GM19238 (cell line): ENCODE results near the gene KREMEN2.
A peak's percentile ranks its signal among the peaks of the same experiment; 100 is the strongest.

ENCODE experiments used
- DNase-seq: peaks from one replicate; pipeline ENCODE4 v3.0.0; 2011; ENCODE audit warnings: low spot score; ENCODE audit not compliant: insufficient read length

Gene KREMEN2

DNA sequence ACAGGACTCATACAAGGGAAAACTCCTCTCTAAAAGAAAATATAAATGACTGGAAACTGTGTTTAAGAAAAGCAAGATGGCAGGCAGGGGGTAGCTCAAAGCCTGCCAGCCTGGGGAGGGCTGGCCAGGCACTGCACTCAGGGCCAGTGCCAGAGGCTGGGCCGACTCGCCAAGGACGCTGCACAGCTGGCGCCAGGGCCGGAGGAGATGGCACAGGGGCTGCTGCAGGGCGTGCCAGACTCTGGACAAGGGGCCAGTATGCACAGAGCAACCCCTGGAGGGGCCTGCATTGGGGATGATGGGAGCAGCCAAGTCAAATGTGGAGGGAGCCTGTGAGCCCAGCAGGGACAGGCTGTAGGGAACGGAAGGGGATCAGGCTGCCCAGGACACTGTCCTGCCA, 12.1 kb downstream of the KREMEN2 start:
- DNase-seq, result no peak

DNA sequence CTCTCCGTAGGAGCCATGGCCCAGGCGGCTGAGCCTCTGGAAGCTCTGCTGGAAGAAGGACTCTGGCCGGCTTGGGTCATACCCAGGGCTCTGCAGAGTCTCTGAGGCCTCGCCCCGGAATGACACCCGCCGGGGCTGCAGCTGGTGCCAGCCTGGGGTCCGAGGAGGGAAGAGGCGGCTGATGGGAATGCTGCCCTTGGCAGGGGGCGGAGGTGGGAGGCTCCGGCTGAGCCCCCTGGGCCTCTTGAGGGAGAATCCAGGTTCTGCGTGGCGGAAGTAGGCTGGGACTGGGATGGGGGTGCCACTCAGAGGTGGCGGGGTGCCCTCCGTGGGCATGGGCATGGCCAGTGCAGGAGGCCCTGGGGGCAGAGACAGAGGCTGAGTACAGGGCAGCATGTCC, 12.6 kb downstream of the KREMEN2 start:
- no peak for DNase-seq

DNA sequence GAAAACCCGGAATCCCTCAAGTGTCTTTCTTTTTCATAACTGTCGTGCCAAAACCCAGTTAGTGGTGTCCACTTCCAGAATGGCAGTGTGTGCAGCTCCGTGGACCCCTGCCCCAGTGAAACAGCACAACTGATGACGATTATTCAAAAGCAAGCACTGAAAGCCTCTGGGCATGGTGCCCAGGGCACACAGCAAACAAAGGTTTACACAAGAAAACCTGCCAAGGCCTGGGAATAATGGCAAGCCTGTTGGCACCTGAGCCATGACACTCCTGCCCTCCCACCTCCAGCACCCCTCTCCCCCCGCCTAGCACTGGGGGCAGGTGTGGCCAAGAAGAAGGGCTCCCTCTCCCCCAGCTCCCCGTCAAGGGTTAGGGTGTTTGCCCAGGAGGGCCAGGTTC, 13.4 kb downstream of the KREMEN2 start:
- DNase-seq, result no peak

DNA sequence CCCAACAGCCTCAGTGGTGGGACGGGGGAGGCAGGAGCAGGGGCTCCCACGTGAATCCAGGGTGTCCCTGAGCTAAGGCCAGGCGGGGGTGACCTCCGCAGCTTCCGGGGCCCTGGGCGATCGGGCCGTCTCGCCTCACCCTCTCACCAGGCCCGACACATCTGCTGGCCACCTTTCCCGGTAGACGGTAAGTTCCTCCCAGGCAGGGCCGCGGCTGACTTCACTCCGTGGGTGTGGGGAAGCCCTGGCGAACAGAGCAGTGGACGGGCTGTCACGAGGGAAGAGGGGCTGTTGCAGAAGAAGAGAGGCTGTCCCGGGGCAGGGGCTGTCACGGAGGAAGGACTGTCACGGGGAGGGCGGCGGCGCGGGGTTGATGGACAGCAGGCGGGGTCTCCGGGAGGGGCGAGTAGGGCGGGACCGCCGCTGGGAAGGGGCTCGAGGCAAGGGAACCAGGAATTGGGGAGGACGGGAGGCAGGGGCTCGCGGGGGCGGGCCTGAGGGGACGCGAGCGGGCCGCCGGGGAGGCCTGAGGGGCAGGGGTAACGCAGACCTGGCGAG, 15.7 kb downstream of the KREMEN2 start:
- no peak for DNase-seq

DNA sequence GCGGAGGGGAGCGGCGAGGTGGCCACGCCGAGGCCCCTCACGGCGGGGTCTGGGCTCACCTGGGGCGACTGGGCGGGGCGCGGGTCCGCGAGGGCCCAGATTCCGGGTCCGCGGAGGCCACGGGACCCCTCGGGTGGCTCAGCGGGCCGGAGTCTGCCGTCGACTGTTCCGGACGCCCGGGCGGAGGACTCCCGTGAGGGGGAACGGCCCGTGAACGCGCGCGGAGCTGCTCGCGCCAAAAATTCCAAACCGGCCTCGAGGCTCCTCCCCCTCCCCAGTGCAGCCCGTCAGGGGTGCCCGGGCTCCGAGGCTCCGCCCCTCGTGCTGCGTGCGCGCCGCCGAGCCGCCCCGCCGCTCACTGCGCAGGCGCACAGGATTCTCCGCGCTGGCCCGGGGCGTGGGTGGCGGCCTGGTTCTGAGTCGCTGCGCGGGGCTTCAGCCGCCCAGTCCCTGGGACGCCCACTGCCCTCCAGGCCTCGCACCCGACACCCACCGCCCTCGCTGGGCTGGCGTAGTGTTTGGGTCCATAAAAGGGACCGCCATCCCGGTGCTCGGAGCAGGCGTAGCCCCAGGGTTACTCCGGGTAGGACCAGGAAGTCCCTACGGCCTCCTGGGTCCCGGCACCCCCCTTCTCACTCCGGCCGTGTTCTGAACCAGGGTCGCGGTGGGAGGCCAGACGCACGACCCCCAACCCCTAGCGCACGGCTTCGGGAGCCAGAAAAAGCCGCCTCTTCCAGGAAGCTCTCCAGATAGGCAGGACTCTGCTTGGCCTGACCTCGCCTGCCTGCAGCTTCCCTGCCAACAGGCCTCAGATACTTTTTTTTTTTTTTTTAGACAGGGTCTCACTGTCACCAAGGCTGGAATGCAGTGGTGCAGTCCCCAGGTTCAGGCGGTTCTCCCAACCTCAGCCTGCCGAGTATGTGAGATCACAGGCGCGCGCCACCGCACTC, 16.4 kb downstream of the KREMEN2 start, which contains the start of gene PKMYT1:
Gene PKMYT1 (minus strand): TSS at position 220 of the 950 bp plus-strand sequence. CDS start 789 bp downstream, outside the sequence.
- DNase-seq, result peak; percentile 100

DNA sequence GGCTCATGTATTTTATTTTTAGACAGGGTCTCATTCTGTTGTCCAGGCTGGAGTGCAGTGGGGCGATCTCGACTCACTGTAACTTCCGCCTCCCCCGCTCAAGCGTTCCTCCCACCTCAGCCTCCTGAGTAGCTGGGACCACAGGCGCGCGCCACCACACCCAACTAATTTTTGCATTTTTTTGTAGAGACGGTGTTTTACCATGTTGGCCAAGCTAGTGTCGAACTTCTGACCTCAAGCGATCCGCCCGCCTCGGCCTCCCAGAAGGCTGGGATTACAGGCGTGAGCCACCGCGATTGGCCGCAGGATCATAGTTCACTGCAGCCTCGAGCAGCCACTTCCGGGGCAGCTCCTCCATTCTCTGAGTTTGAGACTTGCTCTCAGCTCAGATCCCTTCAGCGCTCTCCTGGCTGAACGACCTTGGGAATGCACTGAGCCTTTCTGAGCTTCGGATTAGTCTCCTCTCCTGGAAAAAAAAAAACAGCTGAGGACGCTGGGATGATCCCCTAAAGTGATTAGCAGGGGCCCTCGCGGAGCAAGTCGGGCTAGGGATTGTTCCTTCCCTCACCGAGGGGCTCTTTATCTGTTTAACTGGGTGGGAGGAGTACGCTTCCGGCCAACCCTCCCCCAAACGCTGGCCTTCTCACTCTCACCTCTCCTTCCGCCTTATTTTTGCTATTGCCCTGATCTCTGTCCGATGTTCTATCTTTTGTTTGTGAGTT, 17.3 kb downstream of the KREMEN2 start:
- DNase-seq, result no peak

DNA sequence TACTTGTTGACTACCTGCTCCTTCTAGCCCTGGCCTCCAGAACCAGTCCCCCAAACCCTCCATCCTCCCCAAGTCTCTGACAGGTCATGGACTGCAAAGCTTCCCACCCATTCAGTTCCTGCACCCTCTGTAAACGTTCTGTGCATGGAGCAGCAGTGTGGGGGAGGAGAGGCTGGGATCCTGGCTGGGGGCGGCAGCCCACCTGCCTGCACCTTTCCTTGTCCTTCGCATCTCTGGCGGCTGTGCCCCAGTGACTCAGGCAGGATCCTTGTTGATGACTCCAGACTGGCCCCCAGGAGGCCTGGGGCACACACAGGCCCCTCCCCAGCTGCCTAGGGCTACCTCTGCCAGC, 17.8 kb downstream of the KREMEN2 start:
- no peak for DNase-seq

DNA sequence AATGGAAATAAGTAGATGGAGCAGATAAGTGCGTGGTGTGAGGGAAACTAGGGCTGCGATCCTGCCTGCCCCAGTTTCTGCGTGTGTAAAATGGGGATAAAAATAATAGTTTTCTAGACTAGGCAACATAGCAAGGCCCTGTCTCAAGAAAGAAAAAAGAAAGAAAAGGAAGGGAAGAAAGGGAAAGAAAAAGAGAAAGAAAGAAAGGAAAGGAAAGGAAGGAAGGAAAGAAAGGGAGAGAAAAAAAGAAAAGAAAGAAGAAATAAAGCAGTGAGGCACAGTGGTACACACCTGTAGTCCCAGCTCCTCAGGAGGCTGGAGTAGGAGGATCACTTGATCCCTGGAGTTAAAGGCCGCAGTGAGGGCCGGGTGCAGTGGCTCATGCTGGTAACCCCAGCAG, 18.3 kb downstream of the KREMEN2 start:
- no peak for DNase-seq

DNA sequence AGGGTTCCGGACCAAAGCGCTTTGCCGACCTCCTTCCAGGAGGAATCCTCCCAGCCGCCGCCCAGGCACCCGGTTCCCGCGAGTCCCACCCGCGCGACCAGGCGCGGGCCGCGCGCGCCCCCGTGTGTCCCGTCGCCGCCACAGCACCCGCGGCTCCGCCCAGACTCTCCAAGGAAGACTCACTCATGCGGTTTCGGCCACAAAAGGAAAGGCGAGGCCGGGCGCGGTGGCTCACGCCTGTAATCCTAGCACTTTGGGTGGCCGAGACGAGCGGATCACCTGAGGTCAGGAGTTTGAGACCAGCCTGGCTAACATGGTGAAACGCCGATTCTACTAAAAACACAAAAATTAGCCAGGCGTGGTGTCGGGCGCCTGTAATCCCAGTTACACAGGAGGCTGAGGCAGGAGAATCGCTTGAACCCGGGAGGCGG, 19.6 kb downstream of the KREMEN2 start:
- DNase-seq, result peak; percentile 90

DNA sequence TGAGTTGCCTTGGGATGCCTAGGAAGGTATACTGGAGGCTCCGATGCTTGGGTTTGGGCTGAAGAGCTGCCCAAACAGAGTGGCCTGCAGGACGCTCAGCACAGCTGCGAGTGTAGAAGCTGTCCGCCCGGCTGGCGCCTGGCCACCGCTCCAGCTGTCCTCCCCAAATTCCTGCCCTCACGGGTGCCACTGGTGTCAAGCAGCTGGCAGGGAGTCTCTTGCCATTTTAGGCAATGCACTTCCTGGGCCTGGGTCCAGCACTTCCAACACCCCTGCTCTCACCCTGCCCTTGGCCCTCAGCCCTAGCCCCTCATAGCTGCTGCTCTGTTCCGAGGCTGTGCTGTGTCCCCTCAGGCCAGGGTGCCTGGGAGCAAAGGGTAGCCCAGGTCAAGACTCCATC, 21.4 kb downstream of the KREMEN2 start:
- DNase-seq, result no peak

DNA sequence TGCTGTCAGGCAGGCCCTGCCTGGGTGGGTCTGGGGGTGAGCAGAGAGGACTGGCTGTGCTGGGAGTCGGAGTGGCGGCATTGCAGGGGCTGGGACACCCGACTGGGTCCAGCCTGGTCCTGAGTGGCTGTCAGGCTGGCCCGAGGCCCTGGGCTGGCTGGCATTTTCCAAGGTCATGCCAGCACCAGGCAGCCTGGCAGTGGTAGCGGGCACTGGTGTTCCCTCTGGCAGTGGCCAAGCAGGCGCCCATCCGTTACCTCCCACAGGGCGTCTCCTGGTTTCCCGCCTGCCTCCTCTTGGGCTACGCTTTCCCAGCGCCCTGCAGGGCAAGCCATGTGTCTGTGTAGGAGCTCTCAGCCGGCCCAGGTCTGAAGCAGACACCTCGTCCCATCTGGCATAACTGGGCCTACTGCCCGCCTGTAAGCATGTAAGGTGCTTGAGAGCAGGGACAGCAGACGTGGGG, 21.8 kb downstream of the KREMEN2 start:
- DNase-seq, result no peak

DNA sequence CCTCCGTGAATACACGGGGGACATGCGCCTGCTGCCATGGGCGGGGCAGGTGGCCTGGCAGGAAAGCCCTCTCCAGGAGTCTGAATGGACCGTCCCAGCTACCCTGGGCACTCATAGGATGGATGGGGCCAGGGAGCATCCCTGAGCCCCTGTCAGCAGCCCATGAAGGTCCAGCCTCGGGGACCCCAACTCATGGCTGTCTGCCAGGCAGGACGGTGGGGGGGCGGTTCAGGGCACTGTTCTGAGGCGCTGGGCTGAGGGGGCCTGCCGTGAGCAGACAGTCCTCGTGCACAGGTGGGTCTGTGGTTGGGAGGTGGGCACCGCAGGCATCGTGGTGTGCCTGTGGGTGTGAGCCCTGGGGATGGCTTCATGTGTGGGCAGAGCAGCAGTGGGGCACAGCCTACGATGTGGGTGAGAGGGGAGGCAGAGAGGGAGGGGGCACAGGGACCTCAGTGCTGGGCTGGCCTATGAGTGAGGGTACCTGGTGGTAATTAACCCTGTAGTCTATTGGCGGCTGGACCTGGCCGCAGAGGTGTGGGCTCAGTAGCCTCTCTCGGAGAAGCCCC, 22.6 kb downstream of the KREMEN2 start:
- DNase-seq, result no peak

DNA sequence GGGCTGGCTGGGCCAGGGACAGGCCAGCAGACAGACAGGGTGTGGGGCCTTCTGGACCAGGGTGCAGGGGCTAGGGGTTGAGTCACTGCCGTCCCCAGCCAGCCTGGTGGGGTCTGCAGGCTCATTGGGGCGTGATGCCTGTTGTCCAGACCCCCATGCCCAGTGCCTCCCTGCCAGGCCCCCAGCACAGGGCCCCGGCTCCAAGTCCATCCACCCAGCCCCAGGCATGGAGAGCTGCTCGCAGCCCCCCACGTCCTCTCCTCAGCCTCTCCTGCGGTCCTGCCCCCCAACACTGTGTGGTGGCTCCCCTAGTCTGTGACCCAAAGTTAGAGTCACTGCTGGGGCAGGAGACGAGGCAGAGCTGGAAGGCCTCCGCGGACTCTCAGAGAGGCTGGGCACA, 23.2 kb downstream of the KREMEN2 start:
- no peak for DNase-seq

DNA sequence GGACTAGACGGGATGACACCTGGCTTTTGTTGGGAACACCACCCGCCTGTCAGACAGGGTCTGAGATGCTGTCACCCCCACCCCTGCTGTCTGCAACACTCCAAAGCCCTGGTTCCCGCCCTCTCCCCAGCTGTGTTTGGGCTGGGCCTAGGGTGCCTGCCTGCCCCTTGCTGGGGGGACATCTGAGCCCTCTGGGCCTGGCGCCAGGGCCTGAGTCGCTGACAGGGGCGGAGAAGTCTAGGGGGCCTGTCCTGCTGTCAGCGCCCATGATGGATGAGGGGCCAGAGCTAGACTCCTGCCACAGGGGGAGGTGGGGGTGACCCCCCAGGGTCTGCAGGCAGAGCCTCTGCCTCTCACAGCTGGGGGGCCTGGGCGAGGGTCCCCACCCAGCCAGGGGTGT, 23.8 kb downstream of the KREMEN2 start:
- no peak for DNase-seq

DNA sequence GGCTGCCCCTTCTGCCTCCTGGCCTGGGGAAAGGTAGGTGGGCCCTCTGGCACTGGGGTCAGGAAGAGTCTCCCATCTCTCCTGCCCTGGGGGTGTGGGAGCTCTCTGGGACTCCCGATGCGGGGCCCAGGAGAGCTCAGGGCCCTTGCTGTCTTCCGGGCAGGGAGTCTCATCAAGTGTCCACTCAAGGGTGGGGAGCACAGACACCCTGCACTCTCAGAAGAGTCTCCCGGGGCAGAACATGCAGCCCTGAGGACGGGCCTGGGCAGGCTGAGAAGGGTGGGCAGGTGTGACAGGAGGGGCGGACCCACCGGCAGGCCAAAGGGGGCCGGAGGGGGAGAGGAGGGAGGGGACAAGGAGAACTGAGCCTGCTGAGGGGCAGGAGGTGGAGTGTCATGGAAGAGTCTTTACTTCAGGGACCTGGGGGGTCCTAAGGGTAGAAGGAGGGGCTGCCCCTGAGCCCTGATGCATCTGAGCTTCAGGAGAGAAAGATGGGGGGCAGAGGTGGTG, 24.6 kb downstream of the KREMEN2 start:
- no peak for DNase-seq

DNA sequence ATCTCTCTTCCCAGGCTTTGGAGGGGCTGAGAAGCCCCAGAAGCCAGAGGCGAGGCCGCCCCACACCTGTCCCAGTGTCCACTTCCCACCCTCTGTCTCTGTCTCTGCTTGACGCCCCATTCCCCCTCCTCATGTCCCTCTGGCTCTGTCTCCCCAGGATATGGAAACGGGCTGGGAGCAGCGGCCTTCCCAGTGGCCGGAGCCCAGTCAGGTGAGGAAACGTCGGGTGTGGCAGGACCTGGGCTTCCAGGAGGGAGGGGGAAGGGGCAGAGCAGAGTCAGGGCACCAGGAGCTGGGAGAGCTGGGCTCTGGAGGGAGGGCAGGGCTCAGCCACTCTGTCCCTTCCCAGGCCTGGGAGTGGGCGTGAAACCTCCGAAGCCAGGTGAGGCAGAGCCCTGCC, 26.8 kb downstream of the KREMEN2 start:
- DNase-seq, result no peak

DNA sequence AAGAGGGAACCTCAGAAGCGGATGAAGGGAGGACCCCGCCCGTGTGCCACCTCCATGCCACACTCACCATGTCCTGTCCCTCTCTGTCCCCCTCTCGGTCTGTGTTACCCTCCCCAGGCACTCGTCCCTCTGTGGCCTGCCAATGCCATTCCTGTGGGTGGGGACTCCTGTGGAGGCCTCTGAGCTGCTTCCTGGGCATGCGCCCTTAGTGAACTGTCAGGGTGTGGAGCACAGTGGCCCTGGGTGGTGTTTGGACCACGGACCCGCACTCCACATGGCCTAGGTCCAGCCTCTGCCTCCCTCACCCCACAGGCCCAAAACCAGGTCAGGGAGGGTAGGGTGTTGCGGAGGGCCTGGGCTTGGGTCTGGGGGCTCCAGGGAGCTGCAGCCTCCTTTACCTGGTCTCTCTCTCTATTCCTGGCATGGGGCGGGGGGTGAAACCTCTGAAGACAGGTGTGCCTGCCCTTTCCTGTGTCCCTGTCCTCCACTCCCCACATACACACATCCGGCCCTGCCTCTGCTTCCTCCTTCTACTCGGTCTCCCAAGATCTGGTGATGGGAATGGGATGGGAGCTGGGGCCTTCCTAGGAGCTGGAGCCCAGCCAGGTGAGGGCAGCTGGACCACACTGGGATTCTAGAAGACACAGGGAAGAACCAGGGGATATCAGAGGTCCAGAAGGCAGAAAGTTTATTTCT, 27.6 kb downstream of the KREMEN2 start:
- DNase-seq, result no peak

DNA sequence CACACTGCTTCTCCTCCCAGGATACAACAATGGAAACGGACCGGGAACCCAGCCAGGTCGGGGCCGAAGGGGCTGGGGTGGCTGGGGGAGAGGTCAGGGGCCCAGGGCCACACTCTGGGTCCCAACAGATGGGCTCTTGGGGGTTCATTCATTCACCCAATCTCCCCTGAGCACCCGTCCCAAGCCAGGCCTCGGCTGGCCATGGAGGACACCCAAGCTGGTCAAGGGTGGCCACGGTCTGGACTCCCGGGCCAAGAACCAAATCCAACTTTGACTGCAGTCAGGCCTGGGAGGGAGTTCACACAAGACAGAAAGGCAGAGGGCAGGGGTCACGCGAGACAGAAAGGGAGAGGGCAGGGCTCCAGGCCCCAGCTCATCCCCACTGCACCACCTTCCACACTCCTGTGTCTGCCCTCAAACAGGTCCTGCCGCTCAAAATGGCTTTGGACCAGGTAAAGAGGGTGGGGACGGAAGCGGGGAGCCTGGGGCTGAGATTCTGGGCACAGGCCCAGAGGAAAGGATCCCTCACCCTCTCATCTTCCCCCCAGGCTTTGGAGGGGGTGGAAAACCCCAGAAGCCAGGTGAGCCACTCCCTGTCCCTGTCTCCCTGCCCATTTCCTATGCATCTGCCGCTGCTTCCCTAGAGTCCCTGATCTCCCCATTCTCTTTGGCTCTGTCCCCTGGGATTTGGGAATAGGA, 28.5 kb downstream of the KREMEN2 start:
- no peak for DNase-seq

DNA sequence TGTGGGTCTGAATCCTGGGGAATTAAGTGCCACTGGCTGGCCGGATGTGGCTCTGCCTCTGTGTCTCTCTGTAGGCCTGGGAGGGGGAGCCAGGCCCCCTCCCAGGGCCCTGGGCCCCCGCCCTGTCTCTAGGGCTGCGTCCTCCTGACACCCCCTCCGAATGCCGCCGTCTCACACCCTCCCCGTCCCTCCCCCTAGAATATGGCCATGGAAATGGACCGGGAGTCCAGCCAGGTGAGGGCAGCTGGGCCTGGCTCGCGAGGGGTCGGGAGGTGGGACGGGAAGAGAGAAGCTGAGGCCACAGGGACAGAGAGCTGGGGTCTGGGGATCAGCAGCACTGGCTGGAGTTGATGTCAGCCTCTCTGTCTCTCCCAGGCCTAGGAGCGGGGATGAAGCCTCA, 32.2 kb downstream of the KREMEN2 start:
- DNase-seq, result no peak

DNA sequence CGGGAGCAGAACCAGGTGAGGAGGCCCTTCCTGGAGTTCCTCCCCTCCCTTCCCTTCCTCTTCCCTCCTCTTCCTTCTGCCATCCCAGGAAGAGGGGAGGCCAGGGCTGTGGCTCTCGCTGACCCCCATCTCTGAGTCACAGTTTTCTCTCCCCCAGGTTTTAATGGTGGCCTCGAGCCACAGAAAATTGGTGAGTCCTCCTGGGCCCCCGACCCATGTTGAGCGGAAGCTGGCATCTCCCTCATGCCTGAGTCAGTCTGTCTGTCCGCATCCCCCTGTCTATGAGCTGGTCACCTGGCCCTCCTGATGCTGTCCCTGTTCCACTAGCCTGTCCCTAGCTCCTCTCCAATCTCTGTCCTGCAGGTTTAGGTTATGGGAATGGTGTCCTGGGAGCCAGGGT, 35.9 kb downstream of the KREMEN2 start:
- no peak for DNase-seq
